Naive thymus-derived CD4-positive, alpha-beta T cell (primary cell): ENCODE data around the gene PCBD2. TPM values are rescaled to one million over a fixed set of nuclear protein-coding genes. Genes with fewer than 3 reads are reported as not detected.
"Not testable (repeated sequence)": the region's sequence is repeated elsewhere in the genome, so short reads cannot be mapped to it uniquely, and the experiment has no call there.

ENCODE experiments used
- ATAC-seq: fragments of 150-1000 bp; cut with Tn5 transposase; 2 replicates; pipeline ENCODE4 v1.10.0; 2021; ENCODE audit warnings: mild to moderate bottlenecking, moderate library complexity
- CTCF ChIA-PET: fragments of 350-600 bp; sonication (Branson Sonifier 250); formaldehyde crosslinking; loops from one replicate; lab custom pipeline; 2021; ENCODE audit warnings: antibody characterized with exemption; lab: Charles Lee
- POLR2A ChIA-PET: fragments of 350-600 bp; sonication (Branson Sonifier 250); formaldehyde crosslinking; loops from one replicate; lab custom pipeline; 2021; ENCODE audit warnings: antibody characterized with exemption, inconsistent platforms; lab: Charles Lee
- DNase-seq, 9 donors: peaks; one replicate each; pipeline versions ENCODE4 v3.0.0 to v3.0.0-alpha.2; 2020 to 2022; ENCODE audit warnings: mixed read lengths in 1 of 9
- H3K27ac ChIP-seq: one replicate; pipeline ENCODE4 v1.7.0; 2013; ENCODE audit warnings: mild to moderate bottlenecking, low read depth, low read length, moderate library complexity
- H3K27me3 ChIP-seq, 2 donors: one replicate each; pipeline ENCODE4 v1.7.0; 2013; ENCODE audit warnings: low read length in 2 of 2, mild to moderate bottlenecking in 2 of 2, moderate library complexity in 2 of 2; ENCODE audit not compliant: control insufficient read depth in 2 of 2, insufficient read depth in 2 of 2
- H3K36me3 ChIP-seq, 3 experiments: 1 replicate in 2 of 3; 2 replicates in 1 of 3; pipeline ENCODE4 v1.7.0; 2013; ENCODE audit warnings: low read length in 3 of 3, mild to moderate bottlenecking in 3 of 3, moderate library complexity in 1 of 3; ENCODE audit not compliant: insufficient read depth in 3 of 3, control insufficient read depth in 2 of 3
- H3K4me1 ChIP-seq, 2 donors: one replicate each; pipeline ENCODE4 v1.7.0; 2013; ENCODE audit warnings: low read length in 2 of 2, mild to moderate bottlenecking in 2 of 2, moderate library complexity in 1 of 2; ENCODE audit not compliant: control insufficient read depth in 2 of 2, insufficient read depth in 2 of 2
- H3K4me3 ChIP-seq: 2 replicates; pipeline ENCODE4 v1.7.0; 2013; ENCODE audit warnings: mild to moderate bottlenecking, low read length
- H3K9me3 ChIP-seq, 3 experiments: 1 replicate in 2 of 3; 2 replicates in 1 of 3; pipeline ENCODE4 v1.7.0; 2013; ENCODE audit warnings: low read length in 3 of 3; ENCODE audit not compliant: control insufficient read depth in 2 of 3
- H3K27ac Mint-ChIP-seq, 9 donors: one replicate each; pipeline ENCODE4 v1.8.0; 2020 to 2022; ENCODE audit warnings: mixed read lengths in 9 of 9, mild to moderate bottlenecking in 8 of 9, moderate library complexity in 5 of 9, inconsistent platforms in 2 of 9
- H3K27me3 Mint-ChIP-seq, 5 donors: one replicate each; pipeline ENCODE4 v1.8.0; 2021 to 2022; ENCODE audit warnings: mixed read lengths in 5 of 5, mild to moderate bottlenecking in 1 of 5
- H3K36me3 Mint-ChIP-seq, 5 donors: one replicate each; pipeline ENCODE4 v1.8.0; 2020 to 2022; ENCODE audit warnings: mixed read lengths in 5 of 5, mild to moderate bottlenecking in 3 of 5, inconsistent platforms in 1 of 5
- H3K4me1 Mint-ChIP-seq, 7 donors: one replicate each; pipeline ENCODE4 v1.8.0; 2020 to 2022; ENCODE audit warnings: mixed read lengths in 7 of 7, mild to moderate bottlenecking in 3 of 7, inconsistent platforms in 1 of 7
- H3K4me3 Mint-ChIP-seq, 10 donors: one replicate each; pipeline ENCODE4 v1.8.0; 2020 to 2022; ENCODE audit warnings: mild to moderate bottlenecking in 10 of 10, mixed read lengths in 10 of 10, moderate library complexity in 6 of 10, inconsistent platforms in 2 of 10
- H3K9me3 Mint-ChIP-seq, 11 donors: one replicate each; pipeline ENCODE4 v1.8.0; 2020 to 2022; ENCODE audit warnings: mixed read lengths in 11 of 11, mild to moderate bottlenecking in 4 of 11, inconsistent platforms in 1 of 11, moderate library complexity in 1 of 11
- intact Hi-C, 2 donors: fragments of 100-400 bp; cut with micrococcal nuclease; formaldehyde crosslinking; loops; one replicate each; pipeline ENCODE4 v1.15.1; 2023
- polyA plus RNA-seq, 2 donors: library from polyadenylated mRNA; unstranded; fragments of 300-500 nt; fragmentation: Illumina TruSeq; gene quantifications; one replicate each; pipeline ENCODE4 v1.2.3, GENCODE V29; 2021
- total RNA-seq, 6 experiments: library from RNA in 5 of 6; stranded (reverse) in 5 of 6; gene quantifications; 1 replicate in 5 of 6; 2 replicates in 1 of 6; pipeline ENCODE4 v1.2.3 and lab custom pipeline; 2021 to 2026

PCBD2 gene
- total RNA-seq (10 to 100 TPM; 10.6 to 15.8 (median 14.3) TPM), polyA plus RNA-seq (10 to 100 TPM; 12.3 to 14.6 TPM), total RNA-seq (lab: John Stamatoyannopoulos, UW) (16.8 reads per million, percentile 46 among the genes with 10 or more reads in this experiment)

GRCh38 chr5:134904610-134905245, at the start of gene PCBD2:
PCBD2 (plus strand) TSS chr5:134905131; CDS start chr5:134905140, 9 bp downstream.
- POLR2A ChIA-PET = interaction anchor here (0.6 to 3.9 kb wide), 18 partner anchors 28 to 839 kb away, joined by 3 to 37 read pairs (median 4); partner anchors contain the start of genes C5orf24, CAMLG, PPP2CA and TXNDC15
- H3K27me3 ChIP-seq = no peaks in the 10 kb centered on the region
- Mint-ChIP-seq H3K36me3 (peaks cover 0 to 9% (median 0%) of the 10 kb centered on the region in 5 donors), H3K4me3 (peak within 1 kb of the TSS; percentile 90 to 99 (median 96)), H3K9me3 (no peaks in the 10 kb centered on the region), H3K27ac (peak within 1 kb of the TSS; percentile 93 to 100 (median 99)), H3K27me3 (no peaks in the 10 kb centered on the region), H3K4me1 (peaks cover 0 to 25% (median 5%) of the 10 kb centered on the region in 7 donors)
- CTCF ChIA-PET = interaction anchor here (0.8 to 1.8 kb wide), 13 partner anchors 9 to 603 kb away, joined by 3 to 10 read pairs (median 4); partner anchors contain the start of genes C5orf24, CAMLG, DDX46 and TXNDC15
- H3K36me3 ChIP-seq = peaks cover 0 to 2% (median 0%) of the 10 kb centered on the region in 3 experiments
- peak within 1 kb of the TSS; percentile 71 for H3K4me3 ChIP-seq
- intact Hi-C loops = loop anchor here (1.0 to 10.0 kb wide), 20 partner anchors 30 to 940 kb away; partner anchors contain the start of genes C5orf15 (in 2 of the 2), C5orf24 (in 2 of the 2), CAMLG (in 2 of the 2) and DDX46 (in 2 of the 2)
- H3K4me1 ChIP-seq = no peaks in the 10 kb centered on the region
- ATAC-seq (peak; percentile 94), DNase-seq (peak; percentile 83 to 96 (median 90))
- H3K9me3 ChIP-seq = no peaks in the 10 kb centered on the region
- H3K27ac ChIP-seq = peak within 1 kb of the TSS; percentile 90

- Mint-ChIP-seq H3K36me3 (peaks cover 0 to 24% (median 11%) of the 10 kb centered on the region in 5 donors), H3K4me1 (peaks cover 11 to 36% (median 32%) of the 10 kb centered on the region in 7 donors), H3K27ac (peak overlapping the region in 1 of 9 donors; percentile 5)
- H3K4me1 ChIP-seq, H3K9me3 ChIP-seq, ATAC-seq, CTCF ChIA-PET, H3K27me3 Mint-ChIP-seq, H3K9me3 Mint-ChIP-seq, H3K27ac ChIP-seq, H3K4me3 Mint-ChIP-seq, POLR2A ChIA-PET, H3K4me3 ChIP-seq, H3K27me3 ChIP-seq, DNase-seq: not testable (repeated sequence)
- H3K36me3 ChIP-seq = peaks cover 14 to 28% (median 22%) of the 10 kb centered on the region in 3 experiments
- intact Hi-C loops = loop anchor here in 1 of 2 donors (10.0 kb wide), 1 partner anchor 338 kb away; no protein-coding TSS in a partner anchor
Observed at GRCh38 chr5:134856465-134856864, 48.5 kb upstream of the PCBD2 start.

DNA sequence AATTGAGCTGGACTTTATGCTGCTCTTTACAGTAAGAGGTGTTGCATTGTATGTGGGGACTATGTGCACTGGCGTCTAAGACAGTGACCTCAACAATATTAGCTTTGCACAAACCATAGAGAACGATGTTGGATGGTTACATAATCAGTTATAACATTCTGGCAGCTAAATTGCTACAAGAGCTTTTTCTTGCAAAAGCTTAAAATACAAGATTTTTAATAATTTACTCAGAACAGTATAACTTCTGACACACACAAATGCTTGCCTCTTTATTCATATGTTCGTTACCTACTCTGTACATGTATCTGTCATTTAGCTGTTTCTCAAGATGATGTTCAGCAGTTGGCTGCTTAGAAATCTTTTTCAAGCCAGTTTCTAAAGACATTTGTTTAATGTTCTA, 47.5 kb upstream of the PCBD2 start:
- ChIA-PET POLR2A (no interaction called here), CTCF (interaction anchor here (0.6 kb wide), 1 partner anchor 8 kb away, joined by 4 read pairs; no protein-coding TSS in a partner anchor)
- peaks cover 14 to 27% (median 22%) of the 10 kb centered on the region in 3 experiments for H3K36me3 ChIP-seq
- Mint-ChIP-seq H3K4me1 (peaks cover 11 to 31% (median 26%) of the 10 kb centered on the region in 7 donors), H3K4me3 (no peak overlapping the region), H3K27ac (peak overlapping the region in 5 of 9 donors; percentile 5 to 88 (median 13)), H3K36me3 (peaks cover 0 to 22% (median 11%) of the 10 kb centered on the region in 5 donors), H3K27me3 (no peaks in the 10 kb centered on the region), H3K9me3 (no peaks in the 10 kb centered on the region)
- DNase-seq (no peak), ATAC-seq (no peak)
- H3K4me1 ChIP-seq = no peaks in the 10 kb centered on the region
- no peak overlapping the region for H3K4me3 ChIP-seq
- intact Hi-C loops = loop anchor here in 1 of 2 donors (10.0 kb wide), 1 partner anchor 337 kb away; no protein-coding TSS in a partner anchor
- no peak overlapping the region for H3K27ac ChIP-seq
- H3K9me3 ChIP-seq = no peaks in the 10 kb centered on the region
- H3K27me3 ChIP-seq = no peaks in the 10 kb centered on the region

DNA sequence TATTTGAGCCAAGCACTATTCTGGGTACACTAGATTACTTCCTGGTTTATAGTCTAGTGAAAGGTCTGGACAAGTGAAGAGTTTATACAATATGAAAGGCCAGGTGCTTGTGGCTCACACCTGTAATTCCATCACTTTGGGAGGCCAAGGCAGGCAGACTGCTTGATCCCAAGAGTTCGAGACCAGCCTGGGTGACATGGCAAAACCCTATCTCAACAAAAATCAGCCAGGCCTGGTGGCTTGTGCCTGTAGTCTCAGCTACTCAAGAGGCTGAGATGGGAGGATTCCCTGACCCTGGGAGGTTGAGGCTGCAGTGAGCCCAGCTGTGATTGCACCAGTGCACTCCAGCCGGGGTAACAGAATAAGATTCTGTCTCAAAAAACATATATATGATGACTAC, 40.2 kb upstream of the PCBD2 start:
- Histone ChIP-seq H3K4me3 (no peak overlapping the region), H3K4me1 (no peaks in the 10 kb centered on the region), H3K36me3 (no peaks in the 10 kb centered on the region), H3K27me3 (no peaks in the 10 kb centered on the region), H3K27ac (no peak overlapping the region), H3K9me3 (no peaks in the 10 kb centered on the region)
- ChIA-PET CTCF (no interaction called here), POLR2A (interaction anchor here (0.6 to 1.2 kb wide), 3 partner anchors 10 to 223 kb away, joined by 3 to 4 read pairs (median 4); partner anchors contain the start of genes DDX46 and TXNDC15)
- peaks cover 0 to 6% (median 0%) of the 10 kb centered on the region in 5 donors for H3K36me3 Mint-ChIP-seq
- ATAC-seq = no peak
- intact Hi-C loops = no loop called here
- H3K9me3 Mint-ChIP-seq = no peaks in the 10 kb centered on the region
- no peaks in the 10 kb centered on the region for H3K27me3 Mint-ChIP-seq
- peaks cover 0 to 1% (median 0%) of the 10 kb centered on the region in 7 donors for H3K4me1 Mint-ChIP-seq
- H3K4me3 Mint-ChIP-seq = no peak overlapping the region
- H3K27ac Mint-ChIP-seq = no peak overlapping the region
- no peak for DNase-seq

DNA sequence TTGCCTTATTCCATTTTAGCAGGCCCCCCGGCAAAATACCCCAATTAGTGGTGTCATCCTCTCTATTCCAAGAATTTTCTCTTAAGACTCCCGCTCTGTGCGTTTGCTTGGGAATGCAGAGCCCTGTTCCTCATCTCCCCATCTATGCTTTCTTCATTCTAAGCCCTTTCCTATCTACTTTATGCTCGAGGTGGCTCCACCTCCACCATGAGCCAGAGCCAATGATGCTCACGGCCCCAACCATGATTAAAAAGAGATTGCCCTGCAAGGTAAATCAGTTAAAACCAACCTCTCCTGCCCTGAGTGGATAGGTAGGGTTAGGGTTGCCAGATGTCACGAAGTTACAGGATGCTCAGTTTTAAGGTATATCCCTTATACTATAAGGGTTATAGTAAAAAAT, 31.4 kb upstream of the PCBD2 start:
- ATAC-seq = no peak
- H3K27me3 Mint-ChIP-seq = no peaks in the 10 kb centered on the region
- Histone ChIP-seq H3K9me3 (no peaks in the 10 kb centered on the region), H3K4me3 (peak overlapping the region; percentile 95), H3K27me3 (no peaks in the 10 kb centered on the region), H3K36me3 (peaks cover 0 to 9% (median 0%) of the 10 kb centered on the region in 3 experiments), H3K4me1 (peaks cover 16 to 32% of the 10 kb centered on the region in 2 donors), H3K27ac (peak overlapping the region; percentile 88)
- POLR2A ChIA-PET = interaction anchor here (0.6 to 3.2 kb wide), 13 partner anchors 9 to 138 kb away, joined by 3 to 31 read pairs (median 4); partner anchors contain the start of genes C5orf24, CAMLG and PCBD2
- no peaks in the 10 kb centered on the region for H3K9me3 Mint-ChIP-seq
- peaks cover 0 to 19% (median 0%) of the 10 kb centered on the region in 5 donors for H3K36me3 Mint-ChIP-seq
- intact Hi-C loops = loop anchor here in 1 of 2 donors (10.0 kb wide), 1 partner anchor 499 kb away; the partner anchor contains the start of gene UBE2B
- peak in 5 of 9 donors; percentile 8 to 51 (median 19) for DNase-seq
- peaks cover 27 to 44% (median 38%) of the 10 kb centered on the region in 7 donors for H3K4me1 Mint-ChIP-seq
- H3K27ac Mint-ChIP-seq = peak overlapping the region; percentile 74 to 97 (median 95)
- H3K4me3 Mint-ChIP-seq = peak overlapping the region; percentile 59 to 98 (median 94)
- CTCF ChIA-PET = interaction anchor here (0.6 to 1.7 kb wide), 4 partner anchors 13 to 96 kb away, joined by 3 to 7 read pairs (median 3); partner anchors contain the start of genes C5orf24 and PCBD2
